K562 (cell line): Measurements from ENCODE around the gene MRPS33.

Experiments
- BCLAF1 ChIP-seq, 2 experiments: fragments of 450-650 bp in 1 of 2; IDR thresholded peaks; 2 replicates each; pipeline ENCODE4 v1.6.1; 2011 to 2017; ENCODE audit warnings: low read depth in 2 of 2, antibody characterized with exemption in 1 of 2, borderline replicate concordance in 1 of 2, low read length in 1 of 2, mild to moderate bottlenecking in 1 of 2, mixed read lengths in 1 of 2; ENCODE audit not compliant: control insufficient read depth in 1 of 2
- CTCF ChIP-seq, 3 experiments: IDR thresholded peaks in 2 of 3; conservative IDR thresholded peaks in 1 of 3; 2 replicates each; pipeline ENCODE4 v1.5.1; 2011 to 2012; ENCODE audit warnings: low read length in 3 of 3, mild to moderate bottlenecking in 3 of 3, control low read depth in 2 of 3, improper control_type of control experiment in 1 of 3, inconsistent platforms in 1 of 3, low read depth in 1 of 3, mixed read lengths in 1 of 3, moderate library complexity in 1 of 3; ENCODE audit not compliant: insufficient read depth in 2 of 3
- EP300 ChIP-seq: IDR thresholded peaks from 2 replicates; pipeline ENCODE4 v1.6.1; 2012; ENCODE audit warnings: low read length, improper control_type of control experiment
- KAT8 ChIP-seq: fragments of 450-650 bp; IDR thresholded peaks from 2 replicates; pipeline ENCODE4 v1.6.1; 2016; ENCODE audit warnings: low read depth, mild to moderate bottlenecking
- MXI1 ChIP-seq: IDR thresholded peaks from 2 replicates; pipeline ENCODE4 v1.6.1; 2011; ENCODE audit warnings: low read depth, mild to moderate bottlenecking, improper control_type of control experiment, low read length
- POLR2A ChIP-seq: fragments of 450-650 bp; conservative IDR thresholded peaks from 2 replicates; pipeline ENCODE4 v1.6.1; 2016
- ZBTB33 ChIP-seq: sonication (generic); formaldehyde crosslinking; IDR thresholded peaks from 2 replicates; pipeline ENCODE4 v1.8.1; 2023; ENCODE audit warnings: mild to moderate bottlenecking, missing genetic modification reagents
- ZBTB49 ChIP-seq: sonication (generic); formaldehyde crosslinking; IDR thresholded peaks from 2 replicates; pipeline ENCODE4 v1.8.0; 2022; ENCODE audit warnings: missing genetic modification reagents, mild to moderate bottlenecking, borderline replicate concordance
- ZNF277 ChIP-seq: fragments of 250-450 bp; sonication (Bioruptor Pico); IDR thresholded peaks from 2 replicates; pipeline ENCODE4 v1.8.0; 2022; ENCODE audit warnings: inconsistent platforms, mild to moderate bottlenecking, moderate library complexity, borderline replicate concordance
- ZNF354B ChIP-seq: fragments of 250-450 bp; sonication (Bioruptor Pico); IDR thresholded peaks from 2 replicates; pipeline ENCODE4 v1.4.0; 2020
- ZNF444 ChIP-seq: fragments of 250-450 bp; sonication (Bioruptor Pico); IDR thresholded peaks from 2 replicates; pipeline ENCODE4 v1.4.0; 2020; ENCODE audit warnings: mild to moderate bottlenecking, moderate library complexity
- ZNF512 ChIP-seq: IDR thresholded peaks from 2 replicates; pipeline ENCODE4 v1.6.1; 2016; ENCODE audit warnings: missing genetic modification characterization, missing compliant biosample characterization

GRCh38 chr7:141014524-141015395 is at the start of gene MRPS33:
- TF ChIP-seq KAT8 (no peak), ZBTB49 (no peak), POLR2A (peak; percentile 99), MXI1 (peak; percentile 43), EP300 (peak; percentile 72), BCLAF1 (IDR thresholded peaks at IDR 0.05; ENCODE audit: borderline replicate concordance in 1 of 2, control insufficient read depth in 1 of 2, low read depth in 2 of 2, low read length in 1 of 2) (peak in 1 of 2 experiments; percentile 93; a peak in 1 of 4 replicates), ZNF444 (peak; percentile 79), ZNF512 (tag) (no peak), ZBTB33 (CRISPR knock-in tag) (peak; percentile 93), ZNF354B (CRISPR knock-in tag) (no peak), CTCF (IDR thresholded peaks at IDR 0.05 in 2 of 3, conservative IDR thresholded peaks at IDR 0.05 in 1 of 3; ENCODE audit: insufficient read depth in 2 of 3, low read depth in 1 of 3, low read length in 3 of 3) (peak; percentile 92 to 96 (median 96)), ZNF277 (CRISPR knock-in tag) (no peak)
